ENCODE results near the gene CFAP300. TPM values are rescaled to one million over a fixed set of nuclear protein-coding genes. Genes with fewer than 3 reads are reported as not detected.
A peak's percentile ranks its signal among the peaks of the same experiment; 100 is the strongest.

CFAP300 gene
- total RNA-seq, 1 donor from 2014 or later: 2.3 TPM

- H3K4me1 ChIP-seq: no peaks in the 10 kb centered on the region
- ATAC-seq (peak; percentile 91), DNase-seq (no peak)
- H3K9me3 ChIP-seq: no peaks in the 10 kb centered on the region
- no peaks in the 10 kb centered on the region for H3K27me3 ChIP-seq
- intact Hi-C loops (cut with DNase I): no loop called here
- H3K36me3 ChIP-seq: no peaks in the 10 kb centered on the region
- peak overlapping the region; percentile 72 for H3K27ac ChIP-seq
- H3K4me3 ChIP-seq: no peak overlapping the region
- peak; percentile 62 for TF ChIP-seq CTCF (IDR thresholded peaks at IDR 0.05)
These were observed 39.4 kb upstream of the CFAP300 start for GRCh38 chr11:102007567-102008437.

- ATAC-seq (peak; percentile 92), DNase-seq (peak; percentile 85)
- no peak overlapping the region for H3K4me3 ChIP-seq
- H3K36me3 ChIP-seq: no peaks in the 10 kb centered on the region
- no peak for TF ChIP-seq CTCF (IDR thresholded peaks at IDR 0.05)
- H3K27me3 ChIP-seq: no peaks in the 10 kb centered on the region
- no peaks in the 10 kb centered on the region for H3K9me3 ChIP-seq
- H3K27ac ChIP-seq: no peak overlapping the region
- intact Hi-C loops (cut with DNase I): no loop called here
- no peaks in the 10 kb centered on the region for H3K4me1 ChIP-seq
These were observed 36.3 kb upstream of the CFAP300 start for GRCh38 chr11:102010776-102011494.

GRCh38 chr11:102012946-102013345 is 34.3 kb upstream of the CFAP300 start:
- H3K4me3 ChIP-seq: no peak overlapping the region
- H3K27ac ChIP-seq: no peak overlapping the region
- no peaks in the 10 kb centered on the region for H3K9me3 ChIP-seq
- H3K36me3 ChIP-seq: no peaks in the 10 kb centered on the region
- intact Hi-C loops (cut with DNase I): no loop called here
- no peak for ATAC-seq
- DNase-seq: no peak
- TF ChIP-seq CTCF (IDR thresholded peaks at IDR 0.05): no peak
- no peaks in the 10 kb centered on the region for H3K27me3 ChIP-seq
- H3K4me1 ChIP-seq: no peaks in the 10 kb centered on the region

- Histone ChIP-seq H3K27me3 (no peaks in the 10 kb centered on the region), H3K9me3 (no peaks in the 10 kb centered on the region), H3K27ac (no peak overlapping the region), H3K36me3 (no peaks in the 10 kb centered on the region), H3K4me1 (no peaks in the 10 kb centered on the region), H3K4me3 (no peak overlapping the region)
- TF ChIP-seq CTCF (IDR thresholded peaks at IDR 0.05): no peak
- ATAC-seq: no peak
- DNase-seq: no peak
- intact Hi-C loops (cut with DNase I): no loop called here
These were observed 32.5 kb upstream of the CFAP300 start for GRCh38 chr11:102014756-102015155.

- intact Hi-C loops (cut with DNase I): no loop called here
- ATAC-seq: no peak
- Histone ChIP-seq H3K9me3 (no peaks in the 10 kb centered on the region), H3K27me3 (no peaks in the 10 kb centered on the region), H3K27ac (no peak overlapping the region), H3K4me3 (no peak overlapping the region), H3K4me1 (no peaks in the 10 kb centered on the region), H3K36me3 (no peaks in the 10 kb centered on the region)
- no peak for DNase-seq
- no peak for TF ChIP-seq CTCF (IDR thresholded peaks at IDR 0.05)
These were observed 30.2 kb upstream of the CFAP300 start for GRCh38 chr11:102017026-102017425.
